Natural killer cell (primary cell): ENCODE results near the gene CXCL12. TPM values are rescaled to one million over a fixed set of nuclear protein-coding genes. Genes with fewer than 3 reads are reported as not detected.

ENCODE experiments used
- ATAC-seq, 3 donors: fragments of 150-1000 bp in 2 of 3; fragments of 200-7000 bp in 1 of 3; cut with Tn5 transposase; 1 replicate in 1 of 3; 2 replicates in 2 of 3; pipeline ENCODE4 v1.10.0; 2021; ENCODE audit warnings: mild to moderate bottlenecking in 2 of 3, moderate library complexity in 2 of 3
- DNase-seq, 2 donors: peaks; one replicate each; pipeline versions ENCODE4 v3.0.0 to v3.0.0-alpha.2; 2013 to 2021; ENCODE audit warnings: mixed read lengths in 1 of 2
- H3K27ac ChIP-seq: one replicate; pipeline ENCODE4 v1.5.1; 2013; ENCODE audit warnings: mild to moderate bottlenecking, low read length
- H3K27me3 ChIP-seq: one replicate; pipeline ENCODE4 v1.6.1; 2013; ENCODE audit warnings: low read length; ENCODE audit not compliant: control insufficient read depth, insufficient read depth
- H3K36me3 ChIP-seq: one replicate; pipeline ENCODE4 v1.6.1; 2013; ENCODE audit warnings: low read length; ENCODE audit not compliant: control insufficient read depth, insufficient read depth
- H3K4me1 ChIP-seq: one replicate; pipeline ENCODE4 v1.6.1; 2013; ENCODE audit warnings: low read length; ENCODE audit not compliant: control insufficient read depth, insufficient read depth
- H3K4me3 ChIP-seq: one replicate; pipeline ENCODE4 v1.5.1; 2013; ENCODE audit warnings: low read length
- H3K9me3 ChIP-seq: one replicate; pipeline ENCODE4 v1.6.1; 2013; ENCODE audit warnings: low read length; ENCODE audit not compliant: control insufficient read depth, insufficient read depth
- H3K27ac Mint-ChIP-seq, 2 donors: one replicate each; pipeline ENCODE4 v1.8.0; 2022; ENCODE audit warnings: mild to moderate bottlenecking in 2 of 2, mixed read lengths in 2 of 2, moderate library complexity in 1 of 2
- H3K27me3 Mint-ChIP-seq, 2 donors: one replicate each; pipeline ENCODE4 v1.8.0; 2022; ENCODE audit warnings: low read depth in 2 of 2, mixed read lengths in 2 of 2
- H3K36me3 Mint-ChIP-seq: one replicate; pipeline ENCODE4 v1.8.0; 2022; ENCODE audit warnings: mixed read lengths
- H3K4me1 Mint-ChIP-seq, 2 donors: one replicate each; pipeline ENCODE4 v1.8.0; 2022; ENCODE audit warnings: mixed read lengths in 2 of 2
- H3K4me3 Mint-ChIP-seq: one replicate; pipeline ENCODE4 v1.8.0; 2022; ENCODE audit warnings: mild to moderate bottlenecking, moderate library complexity, mixed read lengths
- H3K9me3 Mint-ChIP-seq, 2 donors: one replicate each; pipeline ENCODE4 v1.8.0; 2022; ENCODE audit warnings: mixed read lengths in 2 of 2
- WGBS: methylation state at CpG from one replicate; pipeline ENCODE4 v1.1.7; 2013; ENCODE audit warnings: missing lambda C conversion rate; ENCODE audit not compliant: insufficient coverage; 5-methylcytosine and 5-hydroxymethylcytosine counted together
- intact Hi-C: fragments of 100-400 bp; cut with micrococcal nuclease; formaldehyde crosslinking; loops from one replicate; pipeline ENCODE4 v1.14.2; 2022
- total RNA-seq, 4 donors: library from RNA; stranded (reverse); fragments of 120-200 nt in 1 of 4; gene quantifications; one replicate each; pipeline versions ENCODE4 v1.2.3 to v1.2.4, GENCODE V29; 2013 to 2022
- TF ChIP-seq, protein P1 (sequence below): fragments of 200-600 bp; IDR thresholded peaks from one replicate; pipeline ENCODE4 v1.8.0; 2022; ENCODE audit warnings: antibody characterized with exemption

CXCL12 gene
- total RNA-seq, 3 donors from 2014 or later (not counting 1 experiment from before 2014, with no cell fraction given): not detected

DNA sequence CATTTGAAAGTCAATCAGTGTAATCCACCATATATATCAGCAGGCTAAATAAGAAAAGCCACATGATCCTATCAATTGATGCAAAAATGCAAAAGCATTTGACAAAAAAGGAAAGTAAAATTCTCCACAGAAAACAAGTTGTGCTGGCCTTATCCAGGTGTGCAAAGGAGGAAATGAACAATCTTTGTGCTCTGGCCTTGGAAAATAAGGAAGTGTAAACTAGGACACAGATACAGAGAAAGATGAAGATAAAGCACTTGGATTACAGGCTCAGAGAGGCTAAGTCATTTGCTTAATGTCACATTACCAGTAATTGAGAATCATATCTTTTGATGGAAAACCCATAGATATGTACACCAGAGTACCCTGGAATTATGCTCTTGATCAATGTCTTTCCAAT, 54.5 kb downstream of the CXCL12 start:
- Mint-ChIP-seq H3K27me3 (peaks cover 14 to 21% of the 10 kb centered on the region in 2 donors), H3K27ac (no peak overlapping the region), H3K36me3 (no peaks in the 10 kb centered on the region), H3K4me1 (no peaks in the 10 kb centered on the region), H3K9me3 (no peaks in the 10 kb centered on the region), H3K4me3 (no peak overlapping the region)
- no peaks in the 10 kb centered on the region for H3K4me1 ChIP-seq
- TF ChIP-seq, protein P1, sequence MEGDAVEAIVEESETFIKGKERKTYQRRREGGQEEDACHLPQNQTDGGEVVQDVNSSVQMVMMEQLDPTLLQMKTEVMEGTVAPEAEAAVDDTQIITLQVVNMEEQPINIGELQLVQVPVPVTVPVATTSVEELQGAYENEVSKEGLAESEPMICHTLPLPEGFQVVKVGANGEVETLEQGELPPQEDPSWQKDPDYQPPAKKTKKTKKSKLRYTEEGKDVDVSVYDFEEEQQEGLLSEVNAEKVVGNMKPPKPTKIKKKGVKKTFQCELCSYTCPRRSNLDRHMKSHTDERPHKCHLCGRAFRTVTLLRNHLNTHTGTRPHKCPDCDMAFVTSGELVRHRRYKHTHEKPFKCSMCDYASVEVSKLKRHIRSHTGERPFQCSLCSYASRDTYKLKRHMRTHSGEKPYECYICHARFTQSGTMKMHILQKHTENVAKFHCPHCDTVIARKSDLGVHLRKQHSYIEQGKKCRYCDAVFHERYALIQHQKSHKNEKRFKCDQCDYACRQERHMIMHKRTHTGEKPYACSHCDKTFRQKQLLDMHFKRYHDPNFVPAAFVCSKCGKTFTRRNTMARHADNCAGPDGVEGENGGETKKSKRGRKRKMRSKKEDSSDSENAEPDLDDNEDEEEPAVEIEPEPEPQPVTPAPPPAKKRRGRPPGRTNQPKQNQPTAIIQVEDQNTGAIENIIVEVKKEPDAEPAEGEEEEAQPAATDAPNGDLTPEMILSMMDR: no peak
- DNase-seq (no peak), ATAC-seq (no peak)
- no peaks in the 10 kb centered on the region for H3K36me3 ChIP-seq
- H3K4me3 ChIP-seq: no peak overlapping the region
- H3K27me3 ChIP-seq: no peaks in the 10 kb centered on the region
- no peaks in the 10 kb centered on the region for H3K9me3 ChIP-seq
- intact Hi-C loops: no loop called here
- H3K27ac ChIP-seq: no peak overlapping the region

DNA sequence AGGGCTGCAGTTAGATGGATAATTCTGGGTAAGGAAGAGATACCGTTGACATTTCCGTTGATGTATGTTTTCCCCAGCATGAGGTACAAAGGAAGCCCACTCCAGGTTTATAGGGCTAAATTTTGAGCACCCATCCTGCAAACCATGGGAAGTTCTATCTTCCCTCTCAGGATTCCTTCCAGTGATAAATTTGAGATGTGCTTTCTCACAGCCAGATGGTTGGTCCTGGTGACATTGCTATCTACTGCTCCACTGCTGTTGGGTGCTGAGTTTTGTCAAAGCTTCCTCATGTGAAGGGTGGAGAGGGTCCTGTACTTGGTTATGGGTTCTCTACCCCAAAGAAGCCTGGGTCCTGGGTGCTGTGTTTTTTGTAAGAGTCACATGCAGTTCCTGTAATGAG, 57.4 kb downstream of the CXCL12 start:
- Mint-ChIP-seq H3K4me1 (no peaks in the 10 kb centered on the region), H3K27me3 (peaks cover 18 to 34% of the 10 kb centered on the region in 2 donors), H3K4me3 (no peak overlapping the region), H3K27ac (no peak overlapping the region), H3K9me3 (no peaks in the 10 kb centered on the region), H3K36me3 (no peaks in the 10 kb centered on the region)
- no peak for DNase-seq
- H3K4me1 ChIP-seq: no peaks in the 10 kb centered on the region
- H3K27ac ChIP-seq: no peak overlapping the region
- H3K4me3 ChIP-seq: no peak overlapping the region
- TF ChIP-seq, protein P1: no peak
- WGBS: 97% methylated on average over 2 of the region's 2 CpGs
- H3K27me3 ChIP-seq: no peaks in the 10 kb centered on the region
- intact Hi-C loops: no loop called here
- no peaks in the 10 kb centered on the region for H3K9me3 ChIP-seq
- ATAC-seq: no peak
- H3K36me3 ChIP-seq: no peaks in the 10 kb centered on the region
